Aorta (tissue), 5 donors: ENCODE data around the gene WASF3. TPM values are rescaled to one million over a fixed set of nuclear protein-coding genes. Genes with fewer than 3 reads are reported as not detected.

ENCODE experiments used
- ATAC-seq: fragments of 200-7000 bp; cut with Tn5 transposase; one replicate; pipeline ENCODE4 v1.9.1; 2022; ENCODE audit warnings: moderate library complexity; ENCODE audit not compliant: low FRiP score
- DNase-seq, 2 donors: peaks; one replicate each; pipeline ENCODE4 v3.0.0-alpha.2; 2020
- H3K27ac ChIP-seq, 2 donors: one replicate each; pipeline ENCODE4 v1.5.1; 2013; ENCODE audit warnings: low read length in 2 of 2, mild to moderate bottlenecking in 2 of 2, moderate library complexity in 2 of 2, control low read depth in 1 of 2, inconsistent platforms in 1 of 2, low read depth in 1 of 2
- H3K27me3 ChIP-seq, 2 donors: one replicate each; pipeline ENCODE4 v1.6.1; 2013; ENCODE audit warnings: control low read depth in 1 of 2, low read length in 1 of 2, mild to moderate bottlenecking in 1 of 2, moderate library complexity in 1 of 2; ENCODE audit not compliant: insufficient read depth in 2 of 2, control insufficient read depth in 1 of 2
- H3K36me3 ChIP-seq, 2 donors: one replicate each; pipeline ENCODE4 v1.6.1; 2013; ENCODE audit warnings: control low read depth in 1 of 2, low read length in 1 of 2, mild to moderate bottlenecking in 1 of 2; ENCODE audit not compliant: insufficient read depth in 2 of 2, control insufficient read depth in 1 of 2
- H3K4me1 ChIP-seq, 2 donors: one replicate each; pipeline ENCODE4 v1.6.1; 2013; ENCODE audit warnings: low read length in 2 of 2, control low read depth in 1 of 2, mild to moderate bottlenecking in 1 of 2, moderate library complexity in 1 of 2; ENCODE audit not compliant: insufficient read depth in 2 of 2, control insufficient read depth in 1 of 2
- H3K4me3 ChIP-seq, 2 donors: one replicate each; pipeline ENCODE4 v1.5.1; 2013; ENCODE audit warnings: low read length in 2 of 2, control low read depth in 1 of 2, mild to moderate bottlenecking in 1 of 2
- H3K9me3 ChIP-seq: one replicate; pipeline ENCODE4 v1.6.1; 2013; ENCODE audit warnings: mild to moderate bottlenecking, low read length; ENCODE audit not compliant: control insufficient read depth
- WGBS, 2 donors: extraction: QIAGEN DNeasy Blood & Tissue Kit; methylation state at CpG; one replicate each; pipeline ENCODE4 v1.1.7; 2013; 5-methylcytosine and 5-hydroxymethylcytosine counted together
- intact Hi-C, 2 donors: fragments of 100-400 bp; cut with DNase I; formaldehyde crosslinking; loops; one replicate each; pipeline versions ENCODE4 v1.14.2 to v1.15.0; 2022
- polyA plus RNA-seq, 2 donors: library from polyadenylated mRNA; stranded (reverse); fragments of 200-250 nt; gene quantifications; one replicate each; pipeline ENCODE4 v1.2.3, GENCODE V29; 2013
- total RNA-seq, 2 donors: library from RNA; stranded (reverse); fragmentation: NEBNext Ultra II Directional; extraction: Animal tissue kit (Norgen Biotek cat#: 25700); gene quantifications; one replicate each; pipeline ENCODE4 v1.2.1, GENCODE V29; 2021
- donor health status: healthy with polysubstance abuse.
- donor health status: Bipolar disorder and iron deficiency.
- donor health status: DM: no; HTN: no; CAD: no.
- donor health status: DM: no; HTN: no; CAD: no.
- donor health status: DM: yes; HTN: yes; CAD: no.

Gene WASF3
- total and polyA plus RNA-seq, 4 donors, result 5.4 to 27.1 (median 17.6) TPM

GRCh38 chr13:26557051-26557392, 461 bp upstream of the WASF3 start:
- Histone ChIP-seq H3K9me3 (no peaks in the 10 kb centered on the region), H3K27me3 (no peaks in the 10 kb centered on the region), H3K4me1 (no peaks in the 10 kb centered on the region), H3K36me3 (no peaks in the 10 kb centered on the region), H3K27ac (no peak overlapping the region), H3K4me3 (peak overlapping the region; percentile 0 to 67)
- 1% methylated on average over 3 of the region's 3 CpGs for WGBS, 2 donors
- DNase-seq (no peak), ATAC-seq (no peak)
- intact Hi-C loops, result no loop called here

GRCh38 chr13:26558074-26558805, 757 bp downstream of the WASF3 start:
- DNase-seq (peak; percentile 47 to 80), ATAC-seq (peak; percentile 36)
- no peaks in the 10 kb centered on the region for H3K27me3 ChIP-seq
- H3K4me3 ChIP-seq, result peak overlapping the region; percentile 59 to 78
- intact Hi-C loops, result no loop called here
- H3K36me3 ChIP-seq, result no peaks in the 10 kb centered on the region
- H3K9me3 ChIP-seq, result no peaks in the 10 kb centered on the region
- WGBS, 2 donors, result 3 to 7% methylated on average over 26 to 73 of the region's 73 CpGs
- no peaks in the 10 kb centered on the region for H3K4me1 ChIP-seq
- H3K27ac ChIP-seq, result no peak overlapping the region

- Histone ChIP-seq H3K9me3 (no peaks in the 10 kb centered on the region), H3K4me3 (no peak overlapping the region), H3K4me1 (peaks cover 0 to under 1% of the 10 kb centered on the region in 2 donors), H3K27me3 (no peaks in the 10 kb centered on the region), H3K36me3 (no peaks in the 10 kb centered on the region), H3K27ac (no peak overlapping the region)
- whole genome bisulfite sequencing, 2 donors, result 62 to 64% methylated on average over 1 of the region's 1 CpG
- DNase-seq, result no peak
- ATAC-seq, result no peak
- intact Hi-C loops, result no loop called here
These were observed 1.5 kb downstream of the WASF3 start for GRCh38 chr13:26558987-26559386.

- DNase-seq, result no peak
- Histone ChIP-seq H3K9me3 (no peaks in the 10 kb centered on the region), H3K4me1 (peaks cover 0 to 2% of the 10 kb centered on the region in 2 donors), H3K27ac (no peak overlapping the region), H3K27me3 (no peaks in the 10 kb centered on the region), H3K4me3 (no peak overlapping the region), H3K36me3 (no peaks in the 10 kb centered on the region)
- no peak for ATAC-seq
- 94 to 95% methylated on average over 4 of the region's 4 CpGs for WGBS, 2 donors
- intact Hi-C loops, result no loop called here
These were observed 3.0 kb downstream of the WASF3 start for GRCh38 chr13:26560456-26560855.

- Histone ChIP-seq H3K27ac (peak overlapping the region in 1 of 2 donors; percentile 72), H3K4me1 (peaks cover 0 to 2% of the 10 kb centered on the region in 2 donors), H3K36me3 (no peaks in the 10 kb centered on the region), H3K27me3 (no peaks in the 10 kb centered on the region), H3K9me3 (no peaks in the 10 kb centered on the region), H3K4me3 (no peak overlapping the region)
- 70 to 73% methylated on average over 3 of the region's 3 CpGs for WGBS, 2 donors
- no peak for ATAC-seq
- intact Hi-C loops, result no loop called here
- no peak for DNase-seq
These were observed 3.6 kb downstream of the WASF3 start for GRCh38 chr13:26561067-26561466.

GRCh38 chr13:26561651-26562511, 4.4 kb downstream of the WASF3 start:
- Histone ChIP-seq H3K4me1 (peaks cover 0 to 2% of the 10 kb centered on the region in 2 donors), H3K9me3 (no peaks in the 10 kb centered on the region), H3K4me3 (no peak overlapping the region), H3K36me3 (no peaks in the 10 kb centered on the region), H3K27ac (peak overlapping the region in 1 of 2 donors; percentile 90), H3K27me3 (no peaks in the 10 kb centered on the region)
- ATAC-seq (no peak), DNase-seq (no peak)
- intact Hi-C loops, result no loop called here
- 24 to 28% methylated on average over 8 of the region's 8 CpGs for WGBS, 2 donors

- ATAC-seq, result no peak
- WGBS, 2 donors, result 30 to 53% methylated on average over 2 of the region's 2 CpGs
- Histone ChIP-seq H3K27ac (peak overlapping the region in 1 of 2 donors; percentile 90), H3K4me3 (no peak overlapping the region), H3K4me1 (peaks cover 0 to 2% of the 10 kb centered on the region in 2 donors), H3K36me3 (no peaks in the 10 kb centered on the region), H3K9me3 (no peaks in the 10 kb centered on the region), H3K27me3 (no peaks in the 10 kb centered on the region)
- intact Hi-C loops, result no loop called here
- DNase-seq, result no peak
These were observed 5.0 kb downstream of the WASF3 start for GRCh38 chr13:26562512-26562890.

- no peak overlapping the region for H3K27ac ChIP-seq
- H3K4me1 ChIP-seq, result peaks cover 0 to 2% of the 10 kb centered on the region in 2 donors
- H3K36me3 ChIP-seq, result no peaks in the 10 kb centered on the region
- H3K4me3 ChIP-seq, result no peak overlapping the region
- no peaks in the 10 kb centered on the region for H3K27me3 ChIP-seq
- intact Hi-C loops, result no loop called here
- H3K9me3 ChIP-seq, result no peaks in the 10 kb centered on the region
- ATAC-seq, result no peak
- no peak for DNase-seq
These were observed 6.2 kb downstream of the WASF3 start for GRCh38 chr13:26563713-26564112.
